ENCODE results near the gene COPB1.
"Not testable (repeated sequence)": the region's sequence is repeated elsewhere in the genome, so short reads cannot be mapped to it uniquely, and the experiment has no call there.

Gene COPB1

DNA sequence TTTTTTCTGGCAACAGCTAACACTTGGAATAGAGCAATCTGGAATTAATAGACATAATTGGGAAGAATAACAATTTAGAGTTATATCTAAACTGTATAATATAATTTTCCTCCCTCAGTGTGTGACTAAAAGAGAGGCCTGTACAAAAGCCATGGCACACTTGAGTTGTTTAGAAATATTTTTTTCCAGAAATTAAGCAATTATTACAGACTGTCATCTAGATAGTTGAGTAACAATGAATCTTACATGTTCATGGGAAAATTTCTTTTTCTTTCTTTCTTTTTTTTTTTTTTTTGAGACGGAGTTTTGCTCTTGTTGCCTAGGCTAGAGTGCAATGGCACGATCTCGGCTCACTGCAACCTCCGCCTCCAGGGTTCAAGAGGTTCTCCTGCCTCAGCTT, 35.6 kb upstream of the COPB1 start:
- not testable (repeated sequence) for H3K27ac ChIP-seq (ENCODE audit: low read length); H3K9ac ChIP-seq (ENCODE audit: low read depth, low read length); H3K27me3 ChIP-seq (ENCODE audit: insufficient read depth, low read length); H3K4me3 ChIP-seq (ENCODE audit: low read length); H3K4me1 ChIP-seq (ENCODE audit: insufficient read depth, low read length); H3K9me3 ChIP-seq (ENCODE audit: insufficient read depth, low read depth, low read length); H3K36me3 ChIP-seq (ENCODE audit: insufficient read depth, low read depth, low read length)

DNA sequence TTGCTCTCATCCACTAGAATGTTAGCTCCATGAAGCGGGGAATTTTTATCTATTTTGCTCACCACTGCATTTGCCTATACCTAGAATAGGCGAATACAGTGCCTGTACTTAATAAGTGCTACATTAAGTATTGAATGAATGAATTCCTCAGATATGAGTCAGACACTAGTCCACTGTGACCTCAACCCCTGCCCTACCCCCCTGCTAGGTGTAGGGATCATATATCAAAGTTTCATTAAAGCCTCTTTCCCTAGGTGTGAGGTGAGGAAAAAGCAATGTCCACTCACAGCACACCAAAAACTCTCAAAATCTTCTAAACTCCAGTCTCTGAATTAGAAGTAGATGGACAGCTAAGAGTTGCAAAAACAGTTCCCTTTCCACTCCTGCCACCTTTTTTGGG, 30.3 kb upstream of the COPB1 start:
- H3K4me3 ChIP-seq (ENCODE audit: low read length): no peak overlapping the region
- no peak overlapping the region for H3K27ac ChIP-seq (ENCODE audit: low read length)
- no peaks in the 10 kb centered on the region for H3K9me3 ChIP-seq (ENCODE audit: insufficient read depth, low read depth, low read length)
- H3K9ac ChIP-seq (ENCODE audit: low read depth, low read length): no peak overlapping the region
- no peaks in the 10 kb centered on the region for H3K27me3 ChIP-seq (ENCODE audit: insufficient read depth, low read length)
- H3K4me1 ChIP-seq (ENCODE audit: insufficient read depth, low read length): peaks cover 6% of the 10 kb centered on the region; the same call in 1 of the 2 replicates
- no peaks in the 10 kb centered on the region for H3K36me3 ChIP-seq (ENCODE audit: insufficient read depth, low read depth, low read length)

DNA sequence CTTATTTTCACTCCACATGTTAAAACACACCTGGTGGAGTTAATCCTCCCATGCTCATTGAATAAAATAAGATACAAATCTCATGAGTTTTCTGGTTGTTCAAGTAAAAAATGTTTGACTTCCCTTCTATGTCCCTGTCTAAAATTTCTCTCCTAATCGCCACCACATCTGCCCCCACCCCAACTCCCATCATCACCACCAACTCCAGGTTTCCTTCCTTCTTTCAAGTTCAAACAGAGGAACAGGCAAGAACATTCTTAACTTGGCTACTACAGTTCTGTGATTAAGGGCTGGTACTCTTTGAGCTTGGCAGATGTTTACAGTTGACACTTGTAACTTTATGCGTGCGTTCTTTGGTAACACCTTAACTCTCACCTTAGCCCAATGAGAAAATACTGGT, 29.7 kb upstream of the COPB1 start:
- no peak overlapping the region for H3K27ac ChIP-seq (ENCODE audit: low read length)
- H3K4me1 ChIP-seq (ENCODE audit: insufficient read depth, low read length): peaks cover 6% of the 10 kb centered on the region; the same call in 1 of the 2 replicates

DNA sequence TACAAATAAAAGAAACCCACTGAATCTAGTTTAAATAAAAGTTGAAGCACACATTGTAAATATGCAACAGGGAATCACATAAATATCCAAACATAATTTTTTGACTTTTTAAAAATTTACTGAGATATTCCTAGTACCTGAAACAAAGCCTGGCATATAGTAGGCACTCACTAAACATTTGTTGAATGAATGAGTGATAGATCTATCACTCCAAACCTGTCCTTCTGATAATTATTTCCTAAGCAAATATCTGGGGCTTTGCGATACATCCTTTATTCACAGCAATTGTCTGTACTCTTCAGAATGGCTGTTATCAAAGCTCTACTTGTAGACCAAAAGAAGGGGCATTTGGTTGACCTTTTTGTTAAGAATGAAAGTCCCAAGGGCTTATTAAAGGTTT, 23.2 kb upstream of the COPB1 start:
- no peaks in the 10 kb centered on the region for H3K9me3 ChIP-seq (ENCODE audit: insufficient read depth, low read depth, low read length)
- no peak overlapping the region for H3K9ac ChIP-seq (ENCODE audit: low read depth, low read length)
- no peak overlapping the region for H3K27ac ChIP-seq (ENCODE audit: low read length)
- peaks cover 6% of the 10 kb centered on the region; the same call in 1 of the 2 replicates for H3K4me1 ChIP-seq (ENCODE audit: insufficient read depth, low read length)
- H3K4me3 ChIP-seq (ENCODE audit: low read length): no peak overlapping the region
- peaks cover 8% of the 10 kb centered on the region; the same call in 1 of the 2 replicates for H3K36me3 ChIP-seq (ENCODE audit: insufficient read depth, low read depth, low read length)
- no peaks in the 10 kb centered on the region for H3K27me3 ChIP-seq (ENCODE audit: insufficient read depth, low read length)

More for the DNA sequence above, 29.7 kb upstream of the COPB1 start:
- no peaks in the 10 kb centered on the region for H3K9me3 ChIP-seq (ENCODE audit: insufficient read depth, low read depth, low read length)
- H3K27me3 ChIP-seq (ENCODE audit: insufficient read depth, low read length): no peaks in the 10 kb centered on the region
- H3K9ac ChIP-seq (ENCODE audit: low read depth, low read length): no peak overlapping the region
- no peak overlapping the region for H3K4me3 ChIP-seq (ENCODE audit: low read length)
- no peaks in the 10 kb centered on the region for H3K36me3 ChIP-seq (ENCODE audit: insufficient read depth, low read depth, low read length)

DNA sequence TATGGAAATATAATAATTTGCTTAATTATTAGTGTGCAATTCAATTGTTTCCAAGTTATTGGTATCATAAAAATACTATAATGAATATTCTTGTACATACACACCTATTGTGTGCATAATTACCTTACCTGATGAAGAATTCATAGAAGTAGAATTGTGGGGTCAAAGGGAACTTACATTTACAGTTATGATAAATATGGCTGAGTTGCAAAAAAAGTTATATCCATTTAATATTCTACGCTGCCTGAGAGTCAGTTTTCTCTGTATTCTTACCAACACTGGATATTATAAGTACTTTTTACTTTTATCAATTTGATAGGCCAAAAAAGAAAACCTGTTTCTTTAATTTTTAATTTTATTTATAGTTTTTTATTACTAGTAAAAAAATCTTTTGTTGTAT, 22.6 kb upstream of the COPB1 start:
- Histone ChIP-seq H3K9ac (ENCODE audit: low read depth, low read length) (no peak overlapping the region), H3K4me3 (ENCODE audit: low read length) (no peak overlapping the region), H3K36me3 (ENCODE audit: insufficient read depth, low read depth, low read length) (peaks cover 14% of the 10 kb centered on the region), H3K9me3 (ENCODE audit: insufficient read depth, low read depth, low read length) (no peaks in the 10 kb centered on the region), H3K27me3 (ENCODE audit: insufficient read depth, low read length) (no peaks in the 10 kb centered on the region), H3K27ac (ENCODE audit: low read length) (no peak overlapping the region), H3K4me1 (ENCODE audit: insufficient read depth, low read length) (peaks cover 6% of the 10 kb centered on the region; the same call in 1 of the 2 replicates)

DNA sequence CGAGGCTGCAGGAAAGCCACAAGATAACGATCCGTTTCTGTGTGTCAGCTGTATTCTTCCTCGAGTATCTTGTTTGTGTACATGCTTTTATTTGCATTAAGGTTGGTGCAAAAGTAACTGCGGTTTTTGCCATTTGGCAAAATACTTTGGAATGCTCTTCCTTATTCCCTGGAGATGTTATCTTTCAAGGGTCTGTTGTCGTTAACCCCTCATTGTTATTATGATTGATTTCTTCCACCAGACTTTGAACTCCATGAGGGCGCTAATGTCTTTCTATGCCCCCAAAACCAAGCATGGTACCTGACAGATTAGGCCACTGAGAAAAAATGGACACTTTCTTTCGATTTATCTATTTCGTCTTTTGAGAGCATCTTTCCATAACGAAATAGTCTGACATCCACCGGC, 21.1 kb upstream of the COPB1 start:
- Histone ChIP-seq H3K4me3 (ENCODE audit: low read length) (peak overlapping the region; percentile 85), H3K36me3 (ENCODE audit: insufficient read depth, low read depth, low read length) (peaks cover 29% of the 10 kb centered on the region), H3K4me1 (ENCODE audit: insufficient read depth, low read length) (peaks cover 6% of the 10 kb centered on the region; the same call in 1 of the 2 replicates), H3K27me3 (ENCODE audit: insufficient read depth, low read length) (no peaks in the 10 kb centered on the region), H3K9me3 (ENCODE audit: insufficient read depth, low read depth, low read length) (no peaks in the 10 kb centered on the region), H3K27ac (ENCODE audit: low read length) (peak overlapping the region; percentile 29), H3K9ac (ENCODE audit: low read depth, low read length) (peak overlapping the region; percentile 75; the same call in 1 of the 2 replicates)

DNA sequence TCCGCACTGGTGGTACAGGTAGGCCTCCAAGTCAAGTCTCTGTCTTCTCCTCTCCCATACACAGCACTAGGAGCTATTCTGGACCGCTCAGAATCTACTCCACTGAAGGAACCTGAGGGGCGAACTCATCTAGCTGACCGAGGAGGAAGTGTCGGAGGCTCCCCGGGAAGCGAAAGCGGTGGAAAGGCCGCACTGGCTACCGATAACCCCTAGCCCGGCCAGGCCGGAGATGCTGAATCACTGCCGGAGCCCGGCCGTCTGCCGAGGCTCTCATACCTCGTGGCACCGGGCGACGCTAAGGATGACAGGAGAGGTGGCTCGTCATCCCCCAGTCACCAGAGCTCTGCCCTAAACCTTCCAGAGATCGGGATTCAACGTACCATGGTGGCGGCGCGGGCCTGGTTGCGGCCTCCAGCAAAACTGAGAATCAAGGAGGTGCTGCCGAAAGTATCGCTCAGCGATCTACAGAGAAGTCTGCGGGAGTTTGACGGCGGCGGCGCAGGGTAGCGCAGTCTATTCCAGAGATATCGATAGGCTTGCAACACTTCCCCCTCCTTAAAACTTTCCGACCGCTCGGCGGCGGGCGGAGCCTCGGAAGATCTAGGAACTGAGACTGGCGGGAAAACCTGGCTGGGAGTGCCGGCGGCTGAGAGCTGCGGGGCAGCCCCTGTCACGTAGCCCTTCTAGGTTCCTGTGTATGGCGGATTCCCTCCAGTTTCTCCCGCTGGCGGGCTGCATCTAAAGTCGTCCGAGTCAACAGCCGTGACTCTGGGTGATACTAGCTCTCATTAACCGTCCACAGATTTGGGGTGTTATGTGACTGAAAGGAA, 20.5 kb upstream of the COPB1 start, which contains the start of gene PSMA1:
PSMA1 (minus strand) TSS at position 470 of the 830 bp plus-strand sequence; CDS start at position 383, 87 bp downstream.
- peak within 1 kb of the TSS; percentile 85 for H3K4me3 ChIP-seq (ENCODE audit: low read length)

DNA sequence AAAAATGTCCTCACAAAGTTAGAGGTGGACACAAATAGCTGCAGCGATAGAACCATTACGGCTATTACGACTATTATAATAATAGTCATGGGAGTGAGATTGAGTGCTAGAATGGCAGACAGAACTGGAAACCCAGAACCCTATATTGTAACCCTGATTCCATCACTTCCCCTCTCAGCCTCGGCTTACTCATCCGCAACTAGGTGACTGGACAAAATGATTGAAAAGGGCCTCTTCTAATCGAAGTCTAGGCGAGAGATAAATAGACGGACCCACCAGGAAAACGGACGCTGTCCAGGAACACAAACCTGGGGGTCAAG, 19.9 kb upstream of the COPB1 start:
- Histone ChIP-seq H3K9ac (ENCODE audit: low read depth, low read length) (peak overlapping the region; percentile 87), H3K4me1 (ENCODE audit: insufficient read depth, low read length) (peaks cover 6% of the 10 kb centered on the region; the same call in 1 of the 2 replicates), H3K36me3 (ENCODE audit: insufficient read depth, low read depth, low read length) (peaks cover 38% of the 10 kb centered on the region), H3K27me3 (ENCODE audit: insufficient read depth, low read length) (no peaks in the 10 kb centered on the region), H3K27ac (ENCODE audit: low read length) (peak overlapping the region; percentile 1), H3K4me3 (ENCODE audit: low read length) (peak overlapping the region; percentile 85), H3K9me3 (ENCODE audit: insufficient read depth, low read depth, low read length) (no peaks in the 10 kb centered on the region)

More for the DNA sequence above, 20.5 kb upstream of the COPB1 start, which contains the start of gene PSMA1:
- Histone ChIP-seq H3K9me3 (ENCODE audit: insufficient read depth, low read depth, low read length) (no peaks in the 10 kb centered on the region), H3K27ac (ENCODE audit: low read length) (peak within 1 kb of the TSS; percentile 29), H3K4me1 (ENCODE audit: insufficient read depth, low read length) (peaks cover 6% of the 10 kb centered on the region; the same call in 1 of the 2 replicates), H3K27me3 (ENCODE audit: insufficient read depth, low read length) (no peaks in the 10 kb centered on the region), H3K9ac (ENCODE audit: low read depth, low read length) (peak within 1 kb of the TSS; percentile 87), H3K36me3 (ENCODE audit: insufficient read depth, low read depth, low read length) (peaks cover 32% of the 10 kb centered on the region)

DNA sequence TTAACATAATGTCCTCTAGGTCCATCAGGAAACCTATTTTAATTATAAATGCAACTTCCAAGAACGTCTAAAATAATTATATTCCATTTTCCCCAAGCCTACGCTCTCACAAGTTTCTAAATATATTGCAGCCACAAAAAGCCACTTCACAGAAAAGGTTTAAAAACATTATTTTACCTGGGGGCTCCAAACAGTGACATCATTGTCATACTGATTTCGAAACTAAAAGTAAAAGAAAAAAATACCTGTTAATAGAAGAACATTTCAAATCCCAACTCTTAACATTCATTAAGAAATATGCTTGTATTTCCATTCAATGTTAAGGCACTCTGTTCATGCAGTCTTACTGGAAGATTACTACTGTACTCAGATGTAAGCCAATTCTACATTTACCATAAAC, 19.2 kb upstream of the COPB1 start:
- Histone ChIP-seq H3K27ac (ENCODE audit: low read length) (no peak overlapping the region), H3K9ac (ENCODE audit: low read depth, low read length) (peak overlapping the region; percentile 87), H3K36me3 (ENCODE audit: insufficient read depth, low read depth, low read length) (peaks cover 45% of the 10 kb centered on the region), H3K27me3 (ENCODE audit: insufficient read depth, low read length) (no peaks in the 10 kb centered on the region), H3K4me3 (ENCODE audit: low read length) (peak overlapping the region; percentile 85), H3K4me1 (ENCODE audit: insufficient read depth, low read length) (peaks cover 6% of the 10 kb centered on the region; the same call in 1 of the 2 replicates), H3K9me3 (ENCODE audit: insufficient read depth, low read depth, low read length) (no peaks in the 10 kb centered on the region)

DNA sequence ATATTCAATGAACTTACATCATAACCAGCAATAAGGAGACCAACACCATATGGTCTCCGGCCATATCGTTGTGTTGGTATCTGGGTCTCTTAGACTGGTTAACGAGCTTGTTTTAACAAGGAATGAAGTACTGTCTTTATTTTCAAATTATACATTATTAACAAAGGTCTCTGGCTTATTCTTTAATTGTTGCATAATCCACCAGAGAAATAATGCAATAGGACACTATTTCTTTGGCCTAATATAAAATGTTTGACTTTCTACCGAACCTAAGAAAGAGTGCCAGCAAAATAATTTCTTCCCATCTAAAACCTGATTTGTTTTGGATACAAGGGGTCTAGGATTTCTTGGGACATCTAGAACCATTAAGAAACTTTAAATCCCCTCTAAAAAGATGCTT, 14.2 kb upstream of the COPB1 start:
- Histone ChIP-seq H3K9ac (ENCODE audit: low read depth, low read length) (no peak overlapping the region), H3K4me3 (ENCODE audit: low read length) (no peak overlapping the region), H3K9me3 (ENCODE audit: insufficient read depth, low read depth, low read length) (no peaks in the 10 kb centered on the region), H3K27me3 (ENCODE audit: insufficient read depth, low read length) (no peaks in the 10 kb centered on the region), H3K4me1 (ENCODE audit: insufficient read depth, low read length) (peaks cover 2% of the 10 kb centered on the region; the same call in 1 of the 2 replicates), H3K36me3 (ENCODE audit: insufficient read depth, low read depth, low read length) (peaks cover 92% of the 10 kb centered on the region), H3K27ac (ENCODE audit: low read length) (no peak overlapping the region)

DNA sequence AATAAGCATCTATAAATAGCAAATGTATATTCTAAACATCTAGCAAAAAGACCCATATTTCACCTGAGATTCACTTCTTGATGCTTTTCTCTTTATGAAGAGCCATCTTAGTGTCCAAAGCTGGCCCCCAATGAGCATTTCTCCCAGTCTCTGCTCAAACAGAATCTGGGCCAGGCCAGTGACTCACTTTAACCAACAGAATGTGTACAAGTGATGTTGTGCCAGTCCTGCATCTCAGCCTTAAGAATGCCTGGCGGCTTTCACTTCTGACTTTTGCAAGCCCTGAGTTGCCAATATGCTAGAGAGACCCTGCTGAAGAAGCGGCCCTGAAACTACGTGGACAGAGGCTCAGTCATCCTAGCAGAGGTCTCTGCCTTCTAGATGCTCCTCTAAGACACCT, 6.9 kb upstream of the COPB1 start:
- H3K9ac ChIP-seq (ENCODE audit: low read depth, low read length): no peak overlapping the region
- H3K4me3 ChIP-seq (ENCODE audit: low read length): no peak overlapping the region
- no peaks in the 10 kb centered on the region for H3K9me3 ChIP-seq (ENCODE audit: insufficient read depth, low read depth, low read length)
- peaks cover 73% of the 10 kb centered on the region for H3K36me3 ChIP-seq (ENCODE audit: insufficient read depth, low read depth, low read length)
- no peak overlapping the region for H3K27ac ChIP-seq (ENCODE audit: low read length)
- no peaks in the 10 kb centered on the region for H3K4me1 ChIP-seq (ENCODE audit: insufficient read depth, low read length)
- no peaks in the 10 kb centered on the region for H3K27me3 ChIP-seq (ENCODE audit: insufficient read depth, low read length)

DNA sequence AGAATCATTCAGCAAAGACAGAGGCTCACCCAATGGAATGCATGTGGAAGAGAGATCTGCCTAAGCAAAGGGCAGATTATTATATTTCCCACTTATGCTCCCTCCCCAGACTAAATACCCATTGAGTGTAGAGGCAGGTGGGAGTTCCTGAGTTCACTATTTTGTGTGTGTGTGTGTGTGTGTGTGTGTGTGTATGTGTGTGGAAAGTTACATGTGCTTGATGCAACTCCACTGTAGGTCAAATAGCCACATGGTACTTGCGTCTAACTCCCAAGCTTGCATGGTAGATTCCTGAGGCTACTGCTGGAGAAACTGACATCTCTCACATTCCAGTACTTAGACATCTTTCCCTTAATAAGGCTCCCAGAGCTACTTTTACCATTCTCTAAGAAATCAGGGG, 3.4 kb upstream of the COPB1 start:
- no peak overlapping the region for H3K9ac ChIP-seq (ENCODE audit: low read depth, low read length)
- no peaks in the 10 kb centered on the region for H3K9me3 ChIP-seq (ENCODE audit: insufficient read depth, low read depth, low read length)
- peaks cover 4% of the 10 kb centered on the region for H3K4me1 ChIP-seq (ENCODE audit: insufficient read depth, low read length)
- no peak overlapping the region for H3K27ac ChIP-seq (ENCODE audit: low read length)
- no peaks in the 10 kb centered on the region for H3K27me3 ChIP-seq (ENCODE audit: insufficient read depth, low read length)
- H3K36me3 ChIP-seq (ENCODE audit: insufficient read depth, low read depth, low read length): peaks cover 44% of the 10 kb centered on the region
- H3K4me3 ChIP-seq (ENCODE audit: low read length): no peak overlapping the region

Data from iPS-20b (cell line).